Spleen (tissue), 11 donors: ENCODE data around the gene DPY19L3. TPM values are rescaled to one million over a fixed set of nuclear protein-coding genes. Genes with fewer than 3 reads are reported as not detected.

Source experiments
- DNase-seq: peaks from one replicate; pipeline ENCODE4 v3.0.0-alpha.2; 2020
- H3K27ac ChIP-seq, 8 donors: fragments of 200-600 bp; sonication (generic) in 7 of 8; 1 replicate in 4 of 8; 2 replicates in 4 of 8; pipeline versions ENCODE4 v1.5.0 to v1.8.0; 2016 to 2021; ENCODE audit warnings: inconsistent platforms in 4 of 8, mild to moderate bottlenecking in 4 of 8, moderate library complexity in 1 of 8
- H3K27me3 ChIP-seq, 7 donors: fragments of 200-600 bp; sonication (generic) in 6 of 7; replicated peaks in 1 of 7; 1 replicate in 4 of 7; 2 replicates in 3 of 7; pipeline versions ENCODE4 v1.5.0 to v1.8.0; 2016 to 2021; ENCODE audit warnings: inconsistent platforms in 3 of 7, mild to moderate bottlenecking in 1 of 7
- H3K36me3 ChIP-seq, 6 donors: fragments of 200-600 bp; sonication (generic) in 5 of 6; 1 replicate in 4 of 6; 2 replicates in 2 of 6; pipeline versions ENCODE4 v1.5.0 to v1.8.0; 2016 to 2021; ENCODE audit warnings: inconsistent platforms in 2 of 6
- H3K4me1 ChIP-seq, 6 donors: fragments of 200-600 bp; sonication (generic) in 5 of 6; 1 replicate in 3 of 6; 2 replicates in 3 of 6; pipeline versions ENCODE4 v1.5.0 to v1.8.0; 2016 to 2021; ENCODE audit warnings: inconsistent platforms in 3 of 6
- H3K4me3 ChIP-seq, 8 donors: fragments of 200-600 bp; sonication (generic) in 7 of 8; 1 replicate in 4 of 8; 2 replicates in 4 of 8; pipeline versions ENCODE4 v1.5.0 to v1.8.0; 2016 to 2021; ENCODE audit warnings: inconsistent platforms in 4 of 8, mild to moderate bottlenecking in 4 of 8, moderate library complexity in 2 of 8
- H3K9me3 ChIP-seq, 8 donors: fragments of 200-600 bp; sonication (generic) in 7 of 8; 1 replicate in 4 of 8; 2 replicates in 4 of 8; pipeline versions ENCODE4 v1.5.0 to v1.8.0; 2016 to 2021; ENCODE audit warnings: inconsistent platforms in 4 of 8
- CTCF ChIP-seq, 11 experiments: fragments of 200-600 bp in 7 of 11; fragments of 450-650 bp in 4 of 11; sonication (generic) in 4 of 11; IDR thresholded peaks in 8 of 11; conservative IDR thresholded peaks in 3 of 11; 1 replicate in 7 of 11; 2 replicates in 4 of 11; pipeline versions ENCODE4 v1.4.0 to v1.8.0; 2016 to 2021; ENCODE audit warnings: antibody characterized with exemption in 11 of 11, inconsistent platforms in 4 of 11, mild to moderate bottlenecking in 1 of 11
- POLR2A ChIP-seq, 3 donors: fragments of 450-650 bp; IDR thresholded peaks; one replicate each; pipeline ENCODE4 v1.5.1; 2017; ENCODE audit warnings: antibody characterized with exemption in 3 of 3, mild to moderate bottlenecking in 1 of 3
- POLR2AphosphoS5 ChIP-seq, 3 donors: sonication (generic); formaldehyde crosslinking; IDR thresholded peaks; one replicate each; pipeline ENCODE4 v1.5.1; 2017; ENCODE audit warnings: antibody characterized with exemption in 3 of 3
- WGBS, 5 donors: extraction: QIAGEN DNeasy Blood & Tissue Kit in 3 of 5; methylation state at CpG; one replicate each; pipeline versions ENCODE4 v1.1.5 to v1.1.7; 2013 to 2018; 5-methylcytosine and 5-hydroxymethylcytosine counted together
- intact Hi-C: fragments of 100-400 bp; cut with DNase I; formaldehyde crosslinking; loops from one replicate; pipeline ENCODE4 v1.15.0; 2023; ENCODE audit warnings: low total_unique reads
- polyA plus RNA-seq, 3 donors: library from polyadenylated mRNA; stranded (reverse); fragments of 200-250 nt; gene quantifications; one replicate each; pipeline ENCODE4 v1.2.1, GENCODE V29; 2013
- total RNA-seq, 7 donors: library from RNA; depleted of rRNA in 3 of 7; stranded (reverse); fragments of >200 nt in 3 of 7; fragmentation: NEBNext Ultra II Directional in 4 of 7; extraction: Animal tissue kit (Norgen Biotek cat#: 25700) in 4 of 7; gene quantifications; one replicate each; pipeline versions ENCODE4 v1.1.0 to v1.2.1, GENCODE V29; 2016 to 2021
- donor health status: healthy with polysubstance abuse.
- donor health status: DM: no; HTN: no; CAD: no; lungs with moderate emphysema.
- donor health status: DM: no; HTN: no; CAD: no.
- donor health status: Bipolar disorder and iron deficiency.
- donor health status: healthy.
- donor health status: DM: no; HTN: no; CAD: no.
- donor health status: DM: yes; HTN: yes; CAD: no.

Gene DPY19L3
- total and polyA plus RNA-seq, 10 donors: 5.3 to 57.5 (median 39.4) TPM

- no peak overlapping the region for H3K27ac ChIP-seq
- no peaks in the 10 kb centered on the region for H3K9me3 ChIP-seq
- TF ChIP-seq POLR2A (IDR thresholded peaks at IDR 0.05) (no peak), CTCF (IDR thresholded peaks at IDR 0.05 in 8 of 11, conservative IDR thresholded peaks at IDR 0.05 in 3 of 11) (no peak), POLR2AphosphoS5 (IDR thresholded peaks at IDR 0.05) (no peak)
- peaks cover 0 to 8% (median 0%) of the 10 kb centered on the region in 6 donors for H3K36me3 ChIP-seq
- no peaks in the 10 kb centered on the region for H3K27me3 ChIP-seq
- no peak overlapping the region for H3K4me3 ChIP-seq
- DNase-seq: no peak
- 73 to 85% (median 81%) methylated on average over 6 of the region's 6 CpGs for WGBS, 5 donors
- H3K4me1 ChIP-seq: no peaks in the 10 kb centered on the region
- intact Hi-C loops: no loop called here
These were observed 9.4 kb upstream of the DPY19L3 start for GRCh38 chr19:32396046-32396652.

- peaks cover 0 to 8% (median 0%) of the 10 kb centered on the region in 6 donors for H3K36me3 ChIP-seq
- TF ChIP-seq CTCF (IDR thresholded peaks at IDR 0.05 in 8 of 11, conservative IDR thresholded peaks at IDR 0.05 in 3 of 11) (no peak), POLR2A (IDR thresholded peaks at IDR 0.05) (no peak), POLR2AphosphoS5 (IDR thresholded peaks at IDR 0.05) (no peak)
- intact Hi-C loops: no loop called here
- no peak overlapping the region for H3K27ac ChIP-seq
- no peaks in the 10 kb centered on the region for H3K4me1 ChIP-seq
- WGBS, 5 donors: 83 to 96% (median 92%) methylated on average over 5 of the region's 5 CpGs
- H3K27me3 ChIP-seq: no peaks in the 10 kb centered on the region
- H3K9me3 ChIP-seq: no peaks in the 10 kb centered on the region
- H3K4me3 ChIP-seq: no peak overlapping the region
- no peak for DNase-seq
These were observed 7.9 kb upstream of the DPY19L3 start for GRCh38 chr19:32397671-32398101.

- no peak overlapping the region for H3K27ac ChIP-seq
- H3K36me3 ChIP-seq: peaks cover 0 to 7% (median 0%) of the 10 kb centered on the region in 6 donors
- no peak overlapping the region for H3K4me3 ChIP-seq
- H3K27me3 ChIP-seq: no peaks in the 10 kb centered on the region
- intact Hi-C loops: loop anchor here (10.0 kb wide), 1 partner anchor 57 kb away; the partner anchor contains the start of gene ZNF507
- peaks cover 12 to 33% (median 27%) of the 10 kb centered on the region in 6 donors for H3K4me1 ChIP-seq
- 88 to 97% (median 94%) methylated on average over 1 of the region's 1 CpG for WGBS, 5 donors
- TF ChIP-seq CTCF (IDR thresholded peaks at IDR 0.05 in 8 of 11, conservative IDR thresholded peaks at IDR 0.05 in 3 of 11) (no peak), POLR2A (IDR thresholded peaks at IDR 0.05) (no peak), POLR2AphosphoS5 (IDR thresholded peaks at IDR 0.05) (no peak)
- no peaks in the 10 kb centered on the region for H3K9me3 ChIP-seq
- no peak for DNase-seq
These were observed 3.6 kb upstream of the DPY19L3 start for GRCh38 chr19:32401992-32402391.

GRCh38 chr19:32403291-32403995 lies 2.1 kb upstream of the DPY19L3 start:
- peaks cover 12 to 41% (median 34%) of the 10 kb centered on the region in 6 donors for H3K4me1 ChIP-seq
- 80 to 90% (median 88%) methylated on average over 5 of the region's 5 CpGs for WGBS, 5 donors
- no peak overlapping the region for H3K4me3 ChIP-seq
- intact Hi-C loops: loop anchor here (10.0 kb wide), 1 partner anchor 59 kb away; the partner anchor contains the start of gene ZNF507
- H3K27me3 ChIP-seq: no peaks in the 10 kb centered on the region
- H3K36me3 ChIP-seq: peaks cover 0 to 4% (median 2%) of the 10 kb centered on the region in 6 donors
- no peaks in the 10 kb centered on the region for H3K9me3 ChIP-seq
- H3K27ac ChIP-seq: peak overlapping the region in 1 of 8 donors; percentile 98
- DNase-seq: no peak
- TF ChIP-seq CTCF (IDR thresholded peaks at IDR 0.05 in 8 of 11, conservative IDR thresholded peaks at IDR 0.05 in 3 of 11): no peak
- TF ChIP-seq POLR2AphosphoS5 (IDR thresholded peaks at IDR 0.05): no peak
- TF ChIP-seq POLR2A (IDR thresholded peaks at IDR 0.05): no peak
